K562 (cell line): ENCODE measurements around the gene CAMP. TPM values are rescaled to one million over a fixed set of nuclear protein-coding genes. Genes with fewer than 3 reads are reported as not detected.

Experiments
- ATAC-seq: fragments of 200-7000 bp; cut with Tn5 transposase; 3 replicates; pipeline ENCODE4 v1.9.1; 2020; ENCODE audit warnings: moderate library complexity
- BruUV-seq: library from RNA; stranded (reverse); fragments of 400-500 nt; replicated peaks from 2 replicates; lab custom pipeline; 2021; lab: Mats Ljungman, UMichigan
- CTCF ChIA-PET: fragments of 300-600 bp; formaldehyde crosslinking; extraction: SDS; loops from one replicate; lab custom pipeline; 2021; ENCODE audit warnings: low intra/inter-chr PET ratio; lab: Yijun Ruan, JAX
- POLR2A ChIA-PET: fragments of 300-600, 350-650 bp; sonication (Branson Sonifier 250); formaldehyde crosslinking; extraction: SDS; loops from one replicate; lab custom pipeline; 2021; ENCODE audit warnings: antibody characterized with exemption, inconsistent platforms; lab: Yijun Ruan, JAX
- DNase-seq, 4 experiments: peaks; one replicate each; pipeline versions ENCODE4 v3.0.0 to v3.0.0-alpha.2; 2011 to 2018; ENCODE audit warnings: low spot score in 3 of 4, mixed read lengths in 3 of 4; ENCODE audit errors: extremely low read depth in 1 of 4
- FAIRE-seq: peaks from 2 replicates; lab custom pipeline; 2011; peaks lifted over from hg19 to GRCh38; lab: Jason Lieb, UNC
- H2AFZ ChIP-seq: 2 replicates; pipeline ENCODE4 v1.6.0; 2011; ENCODE audit warnings: low read depth, low read length, control low read depth, inconsistent platforms
- H3K27ac ChIP-seq: fragments of 200-600 bp; 3 replicates; pipeline ENCODE4 v1.8.0; 2011; ENCODE audit warnings: low read depth, mild to moderate bottlenecking, control low read depth, inconsistent platforms, low read length, moderate library complexity, mixed read lengths; ENCODE audit errors: extremely low read depth
- H3K27me3 ChIP-seq, 2 experiments: fragments of 300-600 bp in 1 of 2; 2 replicates in 1 of 2; 3 replicates in 1 of 2; pipeline versions ENCODE4 v1.6.0 to v1.8.0; 2011; ENCODE audit warnings: inconsistent platforms in 2 of 2, low read length in 2 of 2, mild to moderate bottlenecking in 1 of 2, mixed read lengths in 1 of 2, moderate library complexity in 1 of 2; ENCODE audit not compliant: control insufficient read depth in 2 of 2, insufficient read depth in 2 of 2
- H3K36me3 ChIP-seq: fragments of 300-600 bp; 3 replicates; pipeline ENCODE4 v1.8.0; 2011; ENCODE audit warnings: mild to moderate bottlenecking, low read length, inconsistent platforms; ENCODE audit not compliant: control insufficient read depth, insufficient read depth
- H3K4me1 ChIP-seq, 2 experiments: fragments of 200-600 bp in 1 of 2; replicated peaks in 1 of 2; 2 replicates in 1 of 2; 3 replicates in 1 of 2; pipeline versions ENCODE4 v1.5.1 to v1.8.0; 2011; ENCODE audit warnings: inconsistent platforms in 2 of 2, low read length in 2 of 2, mild to moderate bottlenecking in 1 of 2, mixed read lengths in 1 of 2, moderate library complexity in 1 of 2; ENCODE audit not compliant: control insufficient read depth in 2 of 2, insufficient read depth in 2 of 2
- H3K4me2 ChIP-seq: 2 replicates; pipeline ENCODE4 v1.6.1; 2011; ENCODE audit warnings: low read length, control low read depth, inconsistent platforms, mixed read lengths; ENCODE audit not compliant: insufficient read depth
- H3K4me3 ChIP-seq: fragments of 200-600 bp; sonication (generic), shearing (Covaris generic); 2 replicates; pipeline ENCODE4 v1.5.1; 2016; ENCODE audit warnings: control low read depth, inconsistent platforms
- H3K79me2 ChIP-seq: fragments of 200-600 bp; 3 replicates; pipeline ENCODE4 v1.8.0; 2011; ENCODE audit warnings: low read length, inconsistent platforms; ENCODE audit not compliant: control insufficient read depth, insufficient read depth
- H3K9ac ChIP-seq, 2 experiments: 2 replicates each; pipeline versions ENCODE4 v1.6.0 to v1.6.1; 2011; ENCODE audit warnings: low read depth in 2 of 2, low read length in 2 of 2, control low read depth in 1 of 2, inconsistent platforms in 1 of 2, mild to moderate bottlenecking in 1 of 2, mixed read lengths in 1 of 2; ENCODE audit not compliant: insufficient read depth in 1 of 2
- H3K9me1 ChIP-seq: one replicate; pipeline ENCODE4 v1.6.0; 2011; ENCODE audit warnings: inconsistent platforms, mild to moderate bottlenecking, low read length, moderate library complexity; ENCODE audit not compliant: control insufficient read depth, insufficient read depth
- H3K9me3 ChIP-seq: replicated peaks from 2 replicates; pipeline ENCODE4 v1.5.1; 2011; ENCODE audit warnings: low read depth, low read length, inconsistent platforms; ENCODE audit not compliant: control insufficient read depth, insufficient read depth
- H4K20me1 ChIP-seq: replicated peaks from 2 replicates; pipeline ENCODE4 v1.6.1; 2011; ENCODE audit warnings: low read length, inconsistent platforms, mixed read lengths; ENCODE audit not compliant: control insufficient read depth, insufficient read depth
- ARID3A ChIP-seq: IDR thresholded peaks from 2 replicates; pipeline ENCODE4 v1.6.1; 2012; ENCODE audit warnings: low read depth, low read length, improper control_type of control experiment, borderline replicate concordance
- CREB3L1 ChIP-seq: fragments of 450-650 bp; IDR thresholded peaks from 2 replicates; pipeline ENCODE4 v1.6.1; 2014; ENCODE audit warnings: low read depth, mild to moderate bottlenecking, moderate library complexity, borderline replicate concordance
- CXXC5 ChIP-seq: fragments of 250-450 bp; sonication (Bioruptor Pico); IDR thresholded peaks from 2 replicates; pipeline ENCODE4 v1.8.0; 2022; ENCODE audit warnings: inconsistent platforms, mild to moderate bottlenecking, moderate library complexity
- E4F1 ChIP-seq: fragments of 250-450 bp; sonication (Bioruptor Pico); IDR thresholded peaks from 2 replicates; pipeline ENCODE4 v1.5.0; 2021; ENCODE audit warnings: mild to moderate bottlenecking, borderline replicate concordance
- ETV1 ChIP-seq: fragments of 450-650 bp; conservative IDR thresholded peaks from 2 replicates; pipeline ENCODE4 v1.6.1; 2016; ENCODE audit warnings: missing genetic modification characterization, control low read depth, low read depth, missing compliant biosample characterization
- ETV5 ChIP-seq: sonication (generic); formaldehyde crosslinking; IDR thresholded peaks from 2 replicates; pipeline ENCODE4 v1.4.0; 2020; ENCODE audit warnings: low read depth, mild to moderate bottlenecking, missing genetic modification reagents
- GATAD2A ChIP-seq: fragments of 450-650 bp; IDR thresholded peaks from 2 replicates; pipeline ENCODE4 v1.6.1; 2017
- HNRNPK ChIP-seq: fragments of 200-400 bp; formaldehyde crosslinking; IDR thresholded peaks from one replicate; pipeline ENCODE4 v1.6.1; 2018; ENCODE audit warnings: mild to moderate bottlenecking, low read depth, low read length; ENCODE audit not compliant: poor library complexity, severe bottlenecking
- MAFG ChIP-seq: fragments of 450-650 bp; conservative IDR thresholded peaks from 2 replicates; pipeline ENCODE4 v1.6.1; 2016; ENCODE audit warnings: missing genetic modification characterization, missing compliant biosample characterization
- MED1 ChIP-seq: sonication (generic); formaldehyde crosslinking; IDR thresholded peaks from 2 replicates; pipeline ENCODE4 v1.8.1; 2023; ENCODE audit warnings: missing genetic modification reagents, borderline replicate concordance
- NFE2 ChIP-seq: IDR thresholded peaks from 2 replicates; pipeline ENCODE4 v1.6.1; 2014; ENCODE audit warnings: antibody characterized with exemption, low read depth
- POLR3A ChIP-seq: IDR thresholded peaks from 2 replicates; pipeline ENCODE4 v1.6.1; 2011; ENCODE audit warnings: borderline replicate concordance, mild to moderate bottlenecking, moderate library complexity; ENCODE audit not compliant: insufficient read length, insufficient read depth; ENCODE audit errors: extremely low read depth
- RBM15 ChIP-seq: fragments of 200-400 bp; formaldehyde crosslinking; IDR thresholded peaks from 2 replicates; pipeline ENCODE4 v1.6.1; 2018; ENCODE audit warnings: mild to moderate bottlenecking, low read length, moderate library complexity; ENCODE audit not compliant: insufficient read depth
- SMAD2 ChIP-seq: fragments of 150-350 bp; IDR thresholded peaks from 2 replicates; pipeline ENCODE4 v1.6.1; 2014; ENCODE audit warnings: low read depth, mild to moderate bottlenecking, low read length
- TSC22D4 ChIP-seq: fragments of 450-650 bp; IDR thresholded peaks from 2 replicates; pipeline ENCODE4 v1.6.1; 2016; ENCODE audit warnings: missing genetic modification characterization, missing biosample characterization, control low read depth
- ZFP36 ChIP-seq: fragments of 150-350 bp; IDR thresholded peaks from 2 replicates; pipeline ENCODE4 v1.6.1; 2018; ENCODE audit warnings: low read length, low read depth; ENCODE audit not compliant: partially characterized antibody
- WGBS: fragments of 100-300 bp; shearing (Covaris generic); methylation state at CpG from one replicate; pipeline ENCODE4 v1.1.6; 2016; ENCODE audit warnings: low coverage, mixed read lengths; ENCODE audit not compliant: insufficient coverage; ENCODE audit errors: missing lambda C conversion rate; 5-methylcytosine and 5-hydroxymethylcytosine counted together
- in situ Hi-C: fragments of 300-500 bp; cut with MboI; formaldehyde crosslinking; loops from 4 replicates; pipeline ENCODE4 v1.15.0; 2018; ENCODE audit warnings: inconsistent platforms, mixed read lengths
- intact Hi-C: fragments of 100-400 bp; cut with micrococcal nuclease; formaldehyde crosslinking; loops from 2 replicates; pipeline ENCODE4 v1.14.2; 2022
- polyA plus RNA-seq, 8 experiments: library from polyadenylated mRNA; depleted of rRNA in 4 of 8; stranded (reverse) in 5 of 8; unstranded in 3 of 8; fragments of >200 nt; fragmentation: Nextera tagmentation in 2 of 8; fragmentation: Illumina TruSeq in 1 of 8; extraction: Ambion mirVana in 2 of 8; extraction: Trizol in 1 of 8; gene quantifications; 2 replicates each; pipeline versions ENCODE4 v1.2.1 to v1.2.3, GENCODE V29; 2011 to 2014; ENCODE audit warnings: inconsistent platforms in 1 of 8, missing spikeins in 1 of 8
- total RNA-seq, 7 experiments: library from RNA; depleted of rRNA in 6 of 7; stranded (reverse); fragments of >200 nt in 6 of 7; fragmentation: Illumina TruSeq in 2 of 7; extraction: Trizol in 2 of 7; gene quantifications; 2 replicates each; pipeline versions ENCODE4 v1.2.1 to v1.2.3, GENCODE V29; 2011 to 2021; ENCODE audit warnings: low replicate concordance in 1 of 7

Gene CAMP
- total and polyA plus RNA-seq, 9 of the 15 experiments (the other 6 are each of a cell fraction or from before 2014, with no cell fraction given): 0.22 TPM; not detected in 8

GRCh38 chr3:48241796-48242455 lies 18.6 kb downstream of the CAMP start:
- peaks cover 17 to 28% of the 10 kb centered on the region in 2 experiments; a peak in 4 of 5 replicates for H3K4me1 ChIP-seq
- H4K20me1 ChIP-seq: no peaks in the 10 kb centered on the region
- H3K27ac ChIP-seq: peak overlapping the region; percentile 98
- peak; percentile 14 for ATAC-seq
- H3K9me1 ChIP-seq: no peaks in the 10 kb centered on the region
- DNase-seq: peak in 1 of 4 experiments; percentile 34
- ChIA-PET POLR2A (interaction anchor here (0.8 to 2.6 kb wide), 5 partner anchors 10 to 198 kb away, joined by 3 to 12 read pairs (median 7); partner anchors contain the start of genes CCDC51 and TMA7), CTCF (no interaction called here)
- H3K79me2 ChIP-seq: peaks cover 50% of the 10 kb centered on the region
- intact Hi-C loops (loop anchor here (2.0 kb wide), 1 partner anchor 53 kb away; the partner anchor contains the start of gene CDC25A), in situ Hi-C loops (no loop called here)
- peak overlapping the region; percentile 85 to 98 for H3K9ac ChIP-seq
- no peak for FAIRE-seq
- peak overlapping the region; percentile 79 for H3K4me3 ChIP-seq
- no peaks in the 10 kb centered on the region for H3K9me3 ChIP-seq
- H3K4me2 ChIP-seq: peak overlapping the region; percentile 86
- no TSS peak for BruUV-seq
- H2AFZ ChIP-seq: peak overlapping the region; percentile 94
- no peaks in the 10 kb centered on the region for H3K27me3 ChIP-seq
- H3K36me3 ChIP-seq: peaks cover 8% of the 10 kb centered on the region; the same call in 1 of the 3 replicates
- WGBS: under 1% methylated on average over 24 of the region's 26 CpGs
- TF ChIP-seq SMAD2: no peak
- TF ChIP-seq TSC22D4 (tag): no peak
- no peak for TF ChIP-seq POLR3A
- no peak for TF ChIP-seq ETV5 (CRISPR knock-in tag)
- no peak for TF ChIP-seq GATAD2A
- no peak for TF ChIP-seq MED1 (CRISPR knock-in tag)
- no peak for TF ChIP-seq CREB3L1
- TF ChIP-seq HNRNPK: no peak
- TF ChIP-seq NFE2: no peak
- TF ChIP-seq CXXC5 (CRISPR knock-in tag): 0 out of 2 replicates have a peak, but pooled peaks have one; percentile 12
- TF ChIP-seq ZFP36: no peak
- peak; percentile 56 for TF ChIP-seq ETV1 (tag)
- no peak for TF ChIP-seq E4F1 (CRISPR knock-in tag)
- TF ChIP-seq RBM15: no peak
- TF ChIP-seq ARID3A: no peak
- no peak for TF ChIP-seq MAFG (tag)
